Glomerular visceral epithelial cell (primary cell): ENCODE results near the gene SPATA18.

Source experiments
- DNase-seq: peaks from one replicate; pipeline ENCODE4 v3.0.0-alpha.2; 2016; ENCODE audit errors: extremely low spot score

SPATA18 gene

GRCh38 chr4:52051213-52051614 is at the start of gene SPATA18:
Gene SPATA18, plus strand, starts transcription at chr4:52051304. Its CDS starts 401 bp downstream, at chr4:52051705.
- peak; percentile 39 for DNase-seq

- DNase-seq, result peak; percentile 43
These were observed 49.5 kb upstream of the SPATA18 start for GRCh38 chr4:52001616-52002015.

GRCh38 chr4:52004414-52004813 is 46.7 kb upstream of the SPATA18 start:
- DNase-seq, result no peak

- no peak for DNase-seq
These were observed 45.4 kb upstream of the SPATA18 start for GRCh38 chr4:52005604-52006273.

GRCh38 chr4:52006887-52007286 is 44.2 kb upstream of the SPATA18 start:
- no peak for DNase-seq

- DNase-seq, result no peak
These were observed 40.1 kb upstream of the SPATA18 start for GRCh38 chr4:52010986-52011385.

- no peak for DNase-seq
These were observed 38.5 kb upstream of the SPATA18 start for GRCh38 chr4:52012651-52013050.

- no peak for DNase-seq
These were observed 36.2 kb upstream of the SPATA18 start for GRCh38 chr4:52014903-52015302.

GRCh38 chr4:52015366-52015765 is 35.7 kb upstream of the SPATA18 start:
- DNase-seq, result no peak

GRCh38 chr4:52016981-52017380 is 34.1 kb upstream of the SPATA18 start:
- DNase-seq, result no peak

- DNase-seq, result no peak
These were observed 33.3 kb upstream of the SPATA18 start for GRCh38 chr4:52017814-52018213.

- DNase-seq, result no peak
These were observed 31.0 kb upstream of the SPATA18 start, which contains the start of gene LRRC66 for GRCh38 chr4:52019936-52020657. Gene LRRC66, minus strand, starts transcription at chr4:52020363. Its CDS starts 2,750 bp downstream, at chr4:52017613.

- DNase-seq, result peak; percentile 58
These were observed 22.1 kb upstream of the SPATA18 start for GRCh38 chr4:52028970-52029369.

- no peak for DNase-seq
These were observed 19.1 kb upstream of the SPATA18 start for GRCh38 chr4:52032005-52032404.

GRCh38 chr4:52035190-52035589 is 15.9 kb upstream of the SPATA18 start:
- DNase-seq, result no peak

- no peak for DNase-seq
These were observed 14.1 kb upstream of the SPATA18 start for GRCh38 chr4:52036886-52037530.

- DNase-seq, result peak; percentile 39
These were observed 13.4 kb upstream of the SPATA18 start for GRCh38 chr4:52037689-52038102.

- DNase-seq, result peak; percentile 63
These were observed 12.8 kb upstream of the SPATA18 start, which contains the start of gene SGCB for GRCh38 chr4:52038103-52038912. Gene SGCB, minus strand, starts transcription at chr4:52038299. Its CDS starts 40 bp downstream, at chr4:52038259.

GRCh38 chr4:52045028-52045427 is 6.1 kb upstream of the SPATA18 start:
- DNase-seq, result no peak

GRCh38 chr4:52049266-52049665 is 1.8 kb upstream of the SPATA18 start:
- DNase-seq, result no peak

- peak; percentile 69 for DNase-seq
These were observed 741 bp downstream of the SPATA18 start for GRCh38 chr4:52051615-52052474.
